ENCODE measurements around the gene CCR9.

Gene CCR9

GRCh38 chr3:45907769-45908705 is 21.7 kb downstream of the CCR9 start:
- no peak for DNase-seq (ENCODE audit: low read depth)

DNA sequence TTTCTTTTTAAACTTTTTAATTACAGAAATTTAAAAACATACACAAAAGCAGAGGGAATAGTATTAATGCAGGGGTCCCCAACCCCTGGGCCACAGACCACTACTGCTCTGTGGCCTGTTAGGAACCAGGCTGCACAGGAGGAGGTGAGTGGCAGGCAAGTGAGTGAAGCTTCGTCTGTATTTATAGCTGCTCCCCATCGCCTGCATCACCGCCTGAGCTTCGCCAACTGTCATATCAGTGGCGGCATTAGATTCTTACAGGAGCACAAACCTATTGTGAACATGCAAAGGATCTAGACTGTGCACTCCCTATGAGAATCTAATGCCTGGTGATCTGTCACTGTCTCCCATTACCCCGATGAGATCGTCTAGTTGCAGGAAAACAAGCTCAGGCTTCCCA is 22.4 kb downstream of the CCR9 start:
- no peak for DNase-seq (ENCODE audit: low read depth)

GRCh38 chr3:45909542-45909941 is 23.2 kb downstream of the CCR9 start:
- no peak for DNase-seq (ENCODE audit: low read depth)

- no peak for DNase-seq (ENCODE audit: low read depth)
These were observed 24.5 kb downstream of the CCR9 start for GRCh38 chr3:45910892-45911291.

GRCh38 chr3:45911511-45912226 is 25.3 kb downstream of the CCR9 start:
- DNase-seq (ENCODE audit: low read depth) = no peak

GRCh38 chr3:45912435-45912834 is 26.1 kb downstream of the CCR9 start:
- no peak for DNase-seq (ENCODE audit: low read depth)

GRCh38 chr3:45914362-45915058 is 28.2 kb downstream of the CCR9 start:
- no peak for DNase-seq (ENCODE audit: low read depth)

GRCh38 chr3:45915059-45915439 is 28.7 kb downstream of the CCR9 start:
- no peak for DNase-seq (ENCODE audit: low read depth)

DNA sequence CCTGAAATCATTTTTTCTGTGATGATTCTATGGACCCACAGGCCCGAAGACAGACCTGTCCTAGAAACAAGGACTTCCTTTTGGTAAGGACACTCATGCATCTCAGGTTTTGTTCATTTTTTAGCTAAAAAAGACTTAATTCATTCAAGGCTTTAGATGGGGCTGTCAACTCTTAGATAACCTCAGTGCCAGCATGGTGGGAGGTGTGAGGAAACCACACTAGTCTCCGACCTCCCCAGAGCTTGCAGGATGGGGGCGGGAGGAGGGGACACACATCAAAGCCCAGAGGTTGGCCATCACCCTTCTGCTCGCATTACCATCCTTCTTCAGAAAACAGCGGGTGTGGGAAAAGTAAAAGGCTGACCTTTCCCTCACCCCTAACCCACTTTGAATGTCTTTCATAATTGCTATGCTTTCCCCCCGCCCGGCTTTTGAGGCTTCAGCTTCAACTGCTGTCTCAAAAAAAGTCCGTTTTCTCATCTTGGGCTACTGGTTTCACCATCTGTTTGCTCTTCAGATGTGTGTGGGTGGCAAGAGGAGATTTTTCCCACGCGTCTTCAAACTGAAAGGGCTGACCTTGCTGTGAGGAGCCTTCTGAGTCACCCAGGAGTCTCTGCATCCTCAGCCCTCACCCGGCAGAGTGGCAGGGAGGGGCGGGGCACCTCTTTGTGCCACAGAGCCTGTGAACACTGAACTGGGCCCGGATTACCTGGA is 29.3 kb downstream of the CCR9 start:
- DNase-seq (ENCODE audit: low read depth) = peak; percentile 75

DNA sequence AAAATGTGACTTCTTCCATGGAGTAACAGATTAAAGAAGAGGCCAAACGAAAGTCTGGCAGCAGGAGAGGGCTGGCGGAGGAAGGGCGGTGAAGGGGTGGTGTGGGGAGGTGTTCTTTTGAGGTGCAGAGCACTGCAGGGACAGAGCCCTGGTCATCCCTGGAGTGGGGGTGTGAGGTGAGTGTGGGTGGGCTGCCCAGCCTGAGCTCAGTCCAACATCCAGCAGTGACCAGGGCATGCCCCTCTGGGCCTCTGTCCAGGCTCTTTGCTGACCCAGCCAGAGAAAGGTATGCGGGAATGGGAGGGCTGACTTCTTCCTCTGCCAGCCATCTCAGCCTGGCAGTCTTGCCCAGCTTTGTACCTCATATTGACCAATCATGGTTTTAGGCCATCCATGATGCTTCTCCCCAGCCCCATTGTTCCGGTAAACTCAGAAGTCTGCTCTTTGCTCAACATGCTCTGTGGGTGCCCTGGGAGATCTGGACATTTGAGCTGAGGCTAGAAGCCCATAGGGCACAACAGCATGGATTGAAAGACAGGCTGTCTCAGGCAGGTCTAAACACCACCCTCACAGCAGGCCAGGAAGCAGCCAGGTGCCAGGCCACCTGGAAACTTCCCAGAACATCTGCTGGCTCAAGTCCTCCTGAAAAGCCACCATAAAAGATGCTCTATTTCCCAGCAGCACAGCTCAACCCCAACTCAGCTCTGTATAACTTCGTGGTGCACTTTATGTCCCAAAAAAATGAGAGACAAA is 31.0 kb downstream of the CCR9 start:
- no peak for DNase-seq (ENCODE audit: low read depth)

DNA sequence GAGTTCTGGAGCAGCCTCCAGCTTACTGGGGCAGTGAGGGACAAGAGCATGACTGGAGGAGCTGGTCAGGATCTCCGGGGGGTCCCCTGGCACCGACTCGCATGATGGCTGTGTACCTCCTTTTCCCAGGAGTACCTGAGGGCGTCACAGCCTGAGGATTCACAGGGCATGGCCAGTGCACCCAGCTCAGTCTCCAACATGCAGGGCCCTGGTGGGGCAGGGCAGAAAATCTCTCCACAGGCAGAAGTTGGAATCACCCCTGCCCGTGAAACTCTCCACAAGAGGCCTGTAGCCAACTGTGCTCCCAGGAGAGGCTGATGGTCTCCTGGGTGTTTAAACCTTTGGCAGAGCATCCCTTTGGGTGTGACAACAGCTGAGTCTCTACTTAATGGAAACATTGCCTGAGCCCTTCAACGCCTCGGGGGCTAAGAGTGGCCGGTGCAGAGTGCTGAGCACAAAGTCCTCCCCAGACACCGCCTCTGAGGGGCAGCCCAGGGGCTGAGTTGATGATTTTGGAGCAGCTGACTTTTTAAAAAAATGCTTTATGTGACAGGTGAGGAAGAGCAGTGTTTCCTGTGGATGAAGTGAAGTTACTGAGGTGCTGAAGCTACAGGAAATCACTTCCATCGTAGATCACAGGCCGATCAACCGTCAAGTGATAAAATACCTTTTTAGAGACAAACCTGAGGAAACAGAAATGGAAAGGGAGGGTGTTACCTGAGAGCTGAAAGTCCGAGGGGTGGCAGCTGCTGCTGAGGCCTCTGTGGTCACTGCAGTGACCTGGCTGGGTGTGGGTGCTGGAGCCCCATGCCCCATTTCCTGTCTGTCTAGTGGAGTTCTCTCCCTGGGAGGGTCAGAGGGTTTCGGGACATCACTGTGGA is 35.1 kb downstream of the CCR9 start:
- no peak for DNase-seq (ENCODE audit: low read depth)

- DNase-seq (ENCODE audit: low read depth) = no peak
These were observed 35.6 kb downstream of the CCR9 start for GRCh38 chr3:45922039-45922326.

GRCh38 chr3:45922950-45923590 is 36.7 kb downstream of the CCR9 start:
- DNase-seq (ENCODE audit: low read depth) = no peak

- no peak for DNase-seq (ENCODE audit: low read depth)
These were observed 37.4 kb downstream of the CCR9 start for GRCh38 chr3:45923755-45924154.

DNA sequence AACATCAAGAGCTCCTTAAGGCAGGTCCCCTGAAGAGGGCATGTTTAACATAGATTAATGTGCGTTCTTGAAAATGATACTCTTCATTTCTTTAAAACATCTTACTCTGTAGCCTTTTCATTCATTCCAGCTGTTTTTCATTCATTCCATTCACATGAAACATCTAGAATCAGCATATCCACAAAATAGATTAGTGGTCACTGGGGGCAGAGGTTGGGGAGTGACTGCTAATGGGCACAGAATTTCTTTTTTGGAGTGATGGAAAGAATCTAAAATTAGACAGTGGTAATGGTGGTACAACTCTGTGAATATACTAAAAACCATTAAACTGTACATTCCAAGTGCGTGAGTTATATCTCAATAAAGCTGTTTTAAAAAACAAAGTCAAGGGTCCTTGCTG is 41.5 kb downstream of the CCR9 start:
- DNase-seq (ENCODE audit: low read depth) = no peak

GRCh38 chr3:45929042-45929679 is 42.8 kb downstream of the CCR9 start:
- peak; percentile 59 for DNase-seq (ENCODE audit: low read depth)

DNA sequence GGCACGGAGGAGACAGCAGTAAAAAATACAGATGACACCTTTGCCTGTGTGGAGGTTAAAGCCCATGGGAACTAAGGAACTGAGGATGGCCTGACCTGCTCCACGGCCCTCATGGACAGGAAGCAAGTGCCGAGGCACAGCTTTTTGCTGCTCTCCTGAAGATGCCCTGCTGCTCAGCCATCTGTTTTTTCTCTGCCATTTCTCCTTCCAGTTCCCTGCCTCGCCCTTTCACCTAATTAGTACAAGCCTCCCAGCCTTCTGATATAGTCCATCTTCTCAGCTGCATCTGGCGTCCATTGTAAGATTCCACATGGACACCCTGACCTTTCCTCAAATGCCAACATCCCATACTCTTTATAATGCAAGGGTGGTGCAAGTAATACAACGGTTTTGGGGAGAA is 45.2 kb downstream of the CCR9 start:
- no peak for DNase-seq (ENCODE audit: low read depth)

GRCh38 chr3:45932112-45932511 is 45.8 kb downstream of the CCR9 start:
- DNase-seq (ENCODE audit: low read depth) = no peak

GRCh38 chr3:45933591-45933990 is 47.2 kb downstream of the CCR9 start:
- no peak for DNase-seq (ENCODE audit: low read depth)

DNA sequence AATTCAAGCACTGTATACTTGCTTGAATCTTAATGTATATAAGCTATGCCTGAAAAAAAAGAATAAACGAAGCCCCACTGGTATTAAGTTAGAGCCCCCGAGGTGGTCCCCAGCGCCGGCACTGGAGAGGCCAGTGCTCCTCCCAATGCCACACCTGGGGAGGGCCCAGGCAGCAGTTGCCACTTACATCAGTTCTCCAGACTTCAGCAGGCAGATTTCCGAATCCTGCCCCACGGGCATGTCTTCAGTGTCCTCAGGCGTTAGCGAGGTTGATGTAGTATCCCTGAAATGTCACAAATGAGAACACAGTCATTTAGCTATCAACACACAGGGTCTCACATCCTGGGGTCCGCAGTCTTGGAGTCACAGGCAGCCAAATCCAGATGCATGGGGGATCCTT is 49.9 kb downstream of the CCR9 start:
- DNase-seq (ENCODE audit: low read depth) = no peak
